Measurements from ENCODE around the gene TCF3. TPM values are rescaled to one million over a fixed set of nuclear protein-coding genes. Genes with fewer than 3 reads are reported as not detected.

The TCF3 gene
- total and polyA plus RNA-seq, 2 of the 8 experiments (the other 6 are each of a cell fraction or from before 2014, with no cell fraction given), result 241 to 348 TPM

DNA sequence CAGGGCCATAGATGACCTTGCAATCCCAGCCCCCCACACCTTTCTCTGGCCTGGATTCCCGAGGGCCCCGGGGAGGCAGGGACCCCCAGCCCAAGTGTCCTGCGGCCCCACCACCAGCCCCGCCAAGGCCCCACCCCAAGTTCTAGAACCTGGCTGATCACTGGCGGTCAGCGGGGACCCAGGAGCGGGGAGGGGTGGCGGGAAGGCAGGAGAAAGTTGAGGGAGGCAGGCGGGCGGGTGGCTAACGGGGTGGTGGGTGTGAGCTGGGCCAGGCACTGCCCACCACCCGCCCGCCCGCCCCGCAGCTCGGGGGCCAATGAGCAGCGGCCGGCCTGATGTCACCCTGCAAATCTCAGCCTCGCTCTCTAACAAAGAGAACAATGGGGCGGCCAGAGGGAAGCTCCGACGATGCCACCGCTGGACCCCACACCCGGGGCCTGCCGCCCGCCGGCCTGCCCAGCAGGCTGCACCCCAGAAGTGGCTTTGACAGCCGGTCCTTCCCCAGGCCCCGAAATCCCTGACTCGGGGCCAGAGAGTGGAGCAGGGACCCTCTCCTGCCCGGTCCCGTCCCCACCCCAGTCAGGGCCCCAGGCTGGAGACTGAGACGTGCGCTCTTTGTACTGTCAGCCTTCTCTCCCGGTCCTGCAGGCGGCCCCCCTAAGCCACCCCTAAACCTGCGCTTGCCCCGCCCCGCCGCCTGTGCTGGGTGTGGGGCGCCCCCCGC, 85.9 kb downstream of the TCF3 start:
- peaks cover 3% of the 10 kb centered on the region; the same call in 1 of the 2 replicates for H3K23me2 ChIP-seq (ENCODE audit: low read depth, low read length)
- no peak for FAIRE-seq
- peak overlapping the region; percentile 68 to 99 (median 85) for H3K4me3 ChIP-seq (ENCODE audit: extremely low read depth in 1 of 4, insufficient read depth in 2 of 4, low read depth in 3 of 4, low read length in 4 of 4)
- CTCF ChIA-PET (ENCODE audit: partially characterized antibody), result interaction anchor here (3.6 kb wide), 1 partner anchor 20 kb away, joined by 17 read pairs; no protein-coding TSS in a partner anchor
- peak overlapping the region; percentile 77 for H3K56ac ChIP-seq (replicated peaks; ENCODE audit: insufficient read length, low read depth, low read length)
- peak overlapping the region; percentile 83 to 98 (median 94) for H3K9ac ChIP-seq (replicated peaks in 1 of 4; ENCODE audit: extremely low read depth in 1 of 4, low read depth in 3 of 4, low read length in 3 of 4)
- peak overlapping the region; percentile 85 for H4K5ac ChIP-seq (ENCODE audit: insufficient read length, low read depth, low read length)
- H4K20me1 ChIP-seq (replicated peaks in 1 of 2; ENCODE audit: control insufficient read depth in 1 of 2, insufficient read depth in 2 of 2, low read length in 2 of 2), result peaks cover 20 to 22% of the 10 kb centered on the region in 2 experiments
- no peak overlapping the region for H2BK15ac ChIP-seq (ENCODE audit: low read length)
- 0 out of 2 replicates have a peak overlapping the region, but pooled peaks have one; percentile 82 for H2AK5ac ChIP-seq (ENCODE audit: low read depth, low read length)
- peak; percentile 39 to 80 for DNase-seq (ENCODE audit: low read depth in 1 of 2, low spot score in 2 of 2)
- peak overlapping the region; percentile 88 to 94 for H3K4me2 ChIP-seq (ENCODE audit: insufficient read depth in 1 of 2, low read depth in 2 of 2, low read length in 2 of 2)
- no peak overlapping the region for H3K23ac ChIP-seq (ENCODE audit: insufficient read length)
- H4K8ac ChIP-seq (ENCODE audit: extremely low read depth, insufficient read depth, low read length), result peak overlapping the region; percentile 93; the same call in 1 of the 2 replicates
- peak overlapping the region; percentile 53 for H3K4ac ChIP-seq (replicated peaks; ENCODE audit: insufficient read length, low read depth, low read length)
- no peak overlapping the region for H2BK20ac ChIP-seq (ENCODE audit: low read length)
- H3K9me3 ChIP-seq (ENCODE audit: insufficient read depth in 2 of 2, low read depth in 1 of 2, low read length in 1 of 2), result peaks cover 0 to 8% of the 10 kb centered on the region in 2 experiments; a peak in 2 of 4 replicates
- H2BK12ac ChIP-seq (ENCODE audit: low read depth, low read length), result no peak overlapping the region
- no peak overlapping the region; the same call in 1 of the 2 replicates for H3K18ac ChIP-seq (ENCODE audit: extremely low read depth, low read length)
- peaks cover 0 to 10% (median 7%) of the 10 kb centered on the region in 4 experiments; a peak in 6 of 7 replicates for H3K4me1 ChIP-seq (replicated peaks in 1 of 4; ENCODE audit: control insufficient read depth in 3 of 4, insufficient read depth in 4 of 4, low read length in 3 of 4)
- 9% methylated on average over 20 of the region's 42 CpGs; no CpG with 5 or more reads in 1 of the 2 experiments for WGBS, 2 experiments (ENCODE audit: extremely low coverage in 1 of 2, insufficient coverage in 1 of 2, insufficient read length in 1 of 2, insufficient replicate concordance in 2 of 2, low coverage in 1 of 2, low lambda C conversion rate in 2 of 2, missing lambda C conversion rate in 1 of 2)
- peak overlapping the region; percentile 93 for H4K91ac ChIP-seq (replicated peaks; ENCODE audit: insufficient read length, low read length)
- no peak overlapping the region for H2AFZ ChIP-seq (ENCODE audit: low read length)
- peaks cover 12 to 51% of the 10 kb centered on the region in 2 experiments for H3K79me2 ChIP-seq (ENCODE audit: control insufficient read depth in 1 of 2, insufficient read depth in 2 of 2, low read length in 2 of 2)
- H3K36me3 ChIP-seq (ENCODE audit: control insufficient read depth in 2 of 4, insufficient read depth in 4 of 4, low read length in 3 of 4), result no peaks in the 10 kb centered on the region; a peak in 3 of 8 replicates
- POLR2A ChIA-PET (ENCODE audit: partially characterized antibody), result interaction anchor here (0.8 to 3.0 kb wide), 13 partner anchors 8 to 122 kb away, joined by 3 to 18 read pairs (median 5); partner anchors contain the start of gene MBD3
- peaks cover 8 to 24% (median 14%) of the 10 kb centered on the region in 4 experiments for H3K27me3 ChIP-seq (replicated peaks in 1 of 4; ENCODE audit: control insufficient read depth in 3 of 4, extremely low read depth in 1 of 4, insufficient read depth in 3 of 4, low read length in 3 of 4)
- H3K27ac ChIP-seq (ENCODE audit: low read depth, low read length), result peak overlapping the region; percentile 91
- H3K14ac ChIP-seq (ENCODE audit: insufficient read length), result no peak overlapping the region
- H3K79me1 ChIP-seq (ENCODE audit: low read depth, low read length), result peaks cover 13% of the 10 kb centered on the region
- no peak overlapping the region; the same call in 1 of the 2 replicates for H2BK5ac ChIP-seq (ENCODE audit: low read depth, low read length)
- H2BK120ac ChIP-seq (replicated peaks; ENCODE audit: low read depth, low read length), result peak overlapping the region; percentile 83
- TF ChIP-seq NANOG (IDR thresholded peaks at IDR 0.05; ENCODE audit: insufficient read depth, low read depth, low read length, poor library complexity, severe bottlenecking), result no peak
- TF ChIP-seq, protein P1, sequence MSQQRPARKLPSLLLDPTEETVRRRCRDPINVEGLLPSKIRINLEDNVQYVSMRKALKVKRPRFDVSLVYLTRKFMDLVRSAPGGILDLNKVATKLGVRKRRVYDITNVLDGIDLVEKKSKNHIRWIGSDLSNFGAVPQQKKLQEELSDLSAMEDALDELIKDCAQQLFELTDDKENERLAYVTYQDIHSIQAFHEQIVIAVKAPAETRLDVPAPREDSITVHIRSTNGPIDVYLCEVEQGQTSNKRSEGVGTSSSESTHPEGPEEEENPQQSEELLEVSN (IDR thresholded peaks at IDR 0.05), result no peak
- TF ChIP-seq GABPA (IDR thresholded peaks at IDR 0.05; ENCODE audit: borderline replicate concordance, insufficient read depth, low read length), result no peak
- no peak; the same call in 1 of the 2 replicates for TF ChIP-seq TBP (IDR thresholded peaks at IDR 0.05; ENCODE audit: low read depth, low read length)
- TF ChIP-seq, protein P2, sequence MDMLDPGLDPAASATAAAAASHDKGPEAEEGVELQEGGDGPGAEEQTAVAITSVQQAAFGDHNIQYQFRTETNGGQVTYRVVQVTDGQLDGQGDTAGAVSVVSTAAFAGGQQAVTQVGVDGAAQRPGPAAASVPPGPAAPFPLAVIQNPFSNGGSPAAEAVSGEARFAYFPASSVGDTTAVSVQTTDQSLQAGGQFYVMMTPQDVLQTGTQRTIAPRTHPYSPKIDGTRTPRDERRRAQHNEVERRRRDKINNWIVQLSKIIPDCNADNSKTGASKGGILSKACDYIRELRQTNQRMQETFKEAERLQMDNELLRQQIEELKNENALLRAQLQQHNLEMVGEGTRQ (IDR thresholded peaks at IDR 0.05; ENCODE audit: low read length), result no peak
- no peak for TF ChIP-seq SAP30 (IDR thresholded peaks at IDR 0.05; ENCODE audit: insufficient read depth, insufficient replicate concordance, low read length)
- TF ChIP-seq POLR2A (IDR thresholded peaks at IDR 0.05; ENCODE audit: control extremely low read depth in 1 of 2, low read depth in 2 of 2, low read length in 2 of 2), result peak; percentile 81 to 90
- TF ChIP-seq KDM5A (IDR thresholded peaks at IDR 0.05; ENCODE audit: low read length), result no peak
- no peak for TF ChIP-seq SIX5 (IDR thresholded peaks at IDR 0.05; ENCODE audit: low read depth, low read length)

Data from H1 (cell line).